H1 (cell line): Measurements from ENCODE around the gene TRABD2B. TPM values are rescaled to one million over a fixed set of nuclear protein-coding genes. Genes with fewer than 3 reads are reported as not detected.
A peak's percentile ranks its signal among the peaks of the same experiment; 100 is the strongest.

Experiments used
- CTCF ChIA-PET: fragments of 300-600 bp; sonication (Branson Sonifier 250); formaldehyde crosslinking; loops from one replicate; lab custom pipeline; 2021; ENCODE audit not compliant: partially characterized antibody; lab: Charles Lee
- POLR2A ChIA-PET: fragments of 300-600 bp; sonication (Branson Sonifier 250); formaldehyde crosslinking; loops from one replicate; lab custom pipeline; 2021; ENCODE audit warnings: inconsistent platforms; ENCODE audit not compliant: partially characterized antibody; lab: Charles Lee
- DNase-seq, 2 experiments: peaks; one replicate each; pipeline versions ENCODE4 v3.0.0 to v3.0.0-alpha.2; 2010 to 2022; ENCODE audit warnings: low spot score in 2 of 2, low read depth in 1 of 2, mixed read lengths in 1 of 2
- FAIRE-seq: peaks from 2 replicates; lab custom pipeline; 2011; peaks lifted over from hg19 to GRCh38; lab: Jason Lieb, UNC
- H2AFZ ChIP-seq: 2 replicates; pipeline ENCODE4 v1.8.1; 2012; ENCODE audit warnings: low read length, inconsistent platforms
- H2AK5ac ChIP-seq: 2 replicates; pipeline ENCODE4 v1.6.1; 2013; ENCODE audit warnings: low read depth, low read length
- H2BK120ac ChIP-seq: replicated peaks from 2 replicates; pipeline ENCODE3; 2013; ENCODE audit warnings: low read depth, low read length, inconsistent platforms
- H2BK12ac ChIP-seq: 2 replicates; pipeline ENCODE4 v1.6.1; 2013; ENCODE audit warnings: low read depth, low read length
- H2BK15ac ChIP-seq: 2 replicates; pipeline ENCODE4 v1.6.1; 2013; ENCODE audit warnings: low read length
- H2BK20ac ChIP-seq: 2 replicates; pipeline ENCODE4 v1.6.1; 2013; ENCODE audit warnings: low read length
- H2BK5ac ChIP-seq: 2 replicates; pipeline ENCODE4 v1.6.1; 2013; ENCODE audit warnings: low read depth, low read length
- H3K14ac ChIP-seq: 2 replicates; pipeline ENCODE4 v1.6.1; 2013; ENCODE audit warnings: inconsistent platforms; ENCODE audit not compliant: insufficient read length
- H3K18ac ChIP-seq: 2 replicates; pipeline ENCODE4 v1.6.1; 2013; ENCODE audit warnings: low read length; ENCODE audit errors: extremely low read depth
- H3K23ac ChIP-seq: 2 replicates; pipeline ENCODE4 v1.6.1; 2013; ENCODE audit warnings: inconsistent platforms; ENCODE audit not compliant: insufficient read length
- H3K23me2 ChIP-seq: 2 replicates; pipeline ENCODE4 v1.6.1; 2013; ENCODE audit warnings: low read depth, low read length
- H3K27ac ChIP-seq: 2 replicates; pipeline ENCODE4 v1.6.1; 2011; ENCODE audit warnings: low read depth, low read length, inconsistent platforms
- H3K27me3 ChIP-seq, 4 experiments: replicated peaks in 1 of 4; 1 replicate in 1 of 4; 2 replicates in 3 of 4; pipeline versions ENCODE4 v1.6.1 to v1.8.1; 2011 to 2013; ENCODE audit warnings: low read length in 3 of 4, mild to moderate bottlenecking in 3 of 4, inconsistent platforms in 2 of 4, mixed read lengths in 2 of 4, moderate library complexity in 1 of 4; ENCODE audit not compliant: control insufficient read depth in 3 of 4, insufficient read depth in 3 of 4; ENCODE audit errors: extremely low read depth in 1 of 4
- H3K36me3 ChIP-seq, 4 experiments: 2 replicates each; pipeline versions ENCODE4 v1.6.1 to v1.8.1; 2011 to 2013; ENCODE audit warnings: mild to moderate bottlenecking in 4 of 4, low read length in 3 of 4, moderate library complexity in 2 of 4, control low read depth in 1 of 4, inconsistent platforms in 1 of 4; ENCODE audit not compliant: insufficient read depth in 4 of 4, control insufficient read depth in 2 of 4
- H3K4ac ChIP-seq: replicated peaks from 2 replicates; pipeline ENCODE3; 2013; ENCODE audit warnings: low read length, low read depth, mixed read lengths, inconsistent platforms; ENCODE audit not compliant: insufficient read length
- H3K4me1 ChIP-seq, 4 experiments: replicated peaks in 1 of 4; 1 replicate in 1 of 4; 2 replicates in 3 of 4; pipeline versions ENCODE4 v1.6.1 to v1.8.1; 2011 to 2013; ENCODE audit warnings: low read length in 3 of 4, inconsistent platforms in 2 of 4, mixed read lengths in 1 of 4; ENCODE audit not compliant: insufficient read depth in 4 of 4, control insufficient read depth in 3 of 4
- H3K4me2 ChIP-seq, 2 experiments: 2 replicates each; pipeline versions ENCODE4 v1.6.1 to v1.8.1; 2011 to 2013; ENCODE audit warnings: low read depth in 2 of 2, low read length in 2 of 2, control low read depth in 1 of 2, inconsistent platforms in 1 of 2, mild to moderate bottlenecking in 1 of 2; ENCODE audit not compliant: insufficient read depth in 1 of 2
- H3K4me3 ChIP-seq, 4 experiments: fragments of 200-600, 300-600 bp in 1 of 4; sonication (generic), shearing (Covaris generic), sonication (Bioruptor Twin) in 1 of 4; 2 replicates each; pipeline versions ENCODE4 v1.5.1 to v1.8.1; 2011 to 2016; ENCODE audit warnings: low read length in 4 of 4, low read depth in 3 of 4, control low read depth in 2 of 4, inconsistent platforms in 2 of 4, mild to moderate bottlenecking in 2 of 4, mixed read lengths in 1 of 4, moderate library complexity in 1 of 4; ENCODE audit not compliant: insufficient read depth in 2 of 4; ENCODE audit errors: extremely low read depth in 1 of 4
- H3K56ac ChIP-seq: replicated peaks from 2 replicates; pipeline ENCODE3; 2013; ENCODE audit warnings: low read depth, mild to moderate bottlenecking, mixed read lengths, low read length, inconsistent platforms; ENCODE audit not compliant: insufficient read length
- H3K79me1 ChIP-seq: 2 replicates; pipeline ENCODE4 v1.6.1; 2013; ENCODE audit warnings: low read depth, low read length, control low read depth
- H3K79me2 ChIP-seq, 2 experiments: 2 replicates each; pipeline versions ENCODE4 v1.6.1 to v1.8.1; 2012 to 2013; ENCODE audit warnings: low read length in 2 of 2, mild to moderate bottlenecking in 2 of 2, inconsistent platforms in 1 of 2; ENCODE audit not compliant: insufficient read depth in 2 of 2, control insufficient read depth in 1 of 2
- H3K9ac ChIP-seq, 4 experiments: replicated peaks in 1 of 4; 1 replicate in 1 of 4; 2 replicates in 3 of 4; pipeline versions ENCODE4 v1.6.1 to v1.8.1; 2011 to 2013; ENCODE audit warnings: low read depth in 3 of 4, low read length in 3 of 4, control low read depth in 2 of 4, mild to moderate bottlenecking in 2 of 4, moderate library complexity in 2 of 4, inconsistent platforms in 1 of 4; ENCODE audit errors: extremely low read depth in 1 of 4
- H3K9me3 ChIP-seq, 2 experiments: 2 replicates each; pipeline versions ENCODE4 v1.6.1 to v1.8.1; 2012 to 2013; ENCODE audit warnings: mild to moderate bottlenecking in 2 of 2, moderate library complexity in 2 of 2, control low read depth in 1 of 2, inconsistent platforms in 1 of 2, low read depth in 1 of 2, low read length in 1 of 2, mixed read lengths in 1 of 2; ENCODE audit not compliant: insufficient read depth in 2 of 2
- H4K20me1 ChIP-seq, 2 experiments: replicated peaks in 1 of 2; 2 replicates each; pipeline versions ENCODE3 to v1.8.1; 2011 to 2013; ENCODE audit warnings: inconsistent platforms in 2 of 2, low read length in 2 of 2, mild to moderate bottlenecking in 1 of 2; ENCODE audit not compliant: insufficient read depth in 2 of 2, control insufficient read depth in 1 of 2
- H4K5ac ChIP-seq: 2 replicates; pipeline ENCODE4 v1.6.1; 2013; ENCODE audit warnings: low read length, low read depth, mixed read lengths, inconsistent platforms; ENCODE audit not compliant: insufficient read length
- H4K8ac ChIP-seq: 2 replicates; pipeline ENCODE4 v1.8.0; 2013; ENCODE audit warnings: mild to moderate bottlenecking, moderate library complexity, low read length, inconsistent platforms; ENCODE audit not compliant: insufficient read depth; ENCODE audit errors: extremely low read depth
- H4K91ac ChIP-seq: replicated peaks from 2 replicates; pipeline ENCODE3; 2013; ENCODE audit warnings: low read length, mixed read lengths, inconsistent platforms; ENCODE audit not compliant: insufficient read length
- BCL11A ChIP-seq, 2 experiments: IDR thresholded peaks; one replicate each; pipeline ENCODE4 v1.6.1; 2011; ENCODE audit warnings: low read depth in 2 of 2, low read length in 2 of 2, mild to moderate bottlenecking in 2 of 2
- BRCA1 ChIP-seq: IDR thresholded peaks from 2 replicates; pipeline ENCODE4 v1.6.1; 2012; ENCODE audit warnings: low read depth, low read length, improper control_type of control experiment
- CREB1 ChIP-seq: IDR thresholded peaks from 2 replicates; pipeline ENCODE4 v1.6.1; 2012; ENCODE audit warnings: inconsistent platforms
- CTBP2 ChIP-seq: IDR thresholded peaks from 2 replicates; pipeline ENCODE4 v1.7.0; 2011; ENCODE audit warnings: borderline replicate concordance, mild to moderate bottlenecking, moderate library complexity, mixed read lengths, low read length; ENCODE audit not compliant: insufficient read depth, insufficient read length
- GABPA ChIP-seq: IDR thresholded peaks from 2 replicates; pipeline ENCODE4 v1.6.1; 2011; ENCODE audit warnings: mild to moderate bottlenecking, low read length, moderate library complexity, borderline replicate concordance; ENCODE audit not compliant: insufficient read depth
- KDM1A ChIP-seq: fragments of 200-600, 300-600 bp; sonication (generic); IDR thresholded peaks from 2 replicates; pipeline ENCODE4 v1.7.1; 2016; ENCODE audit warnings: mild to moderate bottlenecking, low read length, borderline replicate concordance
- KDM4A ChIP-seq: IDR thresholded peaks from one replicate; pipeline ENCODE4 v1.7.1; 2012; ENCODE audit warnings: low read depth, mild to moderate bottlenecking, moderate library complexity, low read length, inconsistent platforms; ENCODE audit not compliant: severe bottlenecking
- MAFK ChIP-seq: IDR thresholded peaks from 2 replicates; pipeline ENCODE4 v1.6.1; 2012; ENCODE audit warnings: low read depth, mild to moderate bottlenecking, improper control_type of control experiment, low read length
- NANOG ChIP-seq: IDR thresholded peaks from 2 replicates; pipeline ENCODE4 v1.6.1; 2011; ENCODE audit warnings: low read length, low read depth, mild to moderate bottlenecking, inconsistent platforms; ENCODE audit not compliant: insufficient read depth, poor library complexity, severe bottlenecking
- RAD21 ChIP-seq, 2 experiments: IDR thresholded peaks in 1 of 2; conservative IDR thresholded peaks in 1 of 2; 2 replicates each; pipeline ENCODE4 v1.6.1; 2011; ENCODE audit warnings: low read depth in 2 of 2, low read length in 2 of 2, improper control_type of control experiment in 1 of 2, inconsistent platforms in 1 of 2, mild to moderate bottlenecking in 1 of 2, moderate library complexity in 1 of 2
- RFX5 ChIP-seq: IDR thresholded peaks from 2 replicates; pipeline ENCODE4 v1.6.1; 2011; ENCODE audit warnings: low read depth, low read length, improper control_type of control experiment, borderline replicate concordance
- RXRA ChIP-seq: IDR thresholded peaks from 2 replicates; pipeline ENCODE4 v1.6.1; 2011; ENCODE audit warnings: low read depth, mild to moderate bottlenecking, low read length, moderate library complexity; ENCODE audit not compliant: insufficient read depth
- WGBS, 2 experiments: shearing (Covaris generic) in 1 of 2; methylation state at CpG; one replicate each; pipeline versions ENCODE4 v1.1.6 to v1.1.7; 2013 to 2015; ENCODE audit warnings: low lambda C conversion rate in 2 of 2, mixed read lengths in 2 of 2, inconsistent platforms in 1 of 2, low coverage in 1 of 2, missing lambda C conversion rate in 1 of 2; ENCODE audit not compliant: insufficient replicate concordance in 2 of 2, insufficient coverage in 1 of 2, insufficient read length in 1 of 2; ENCODE audit errors: extremely low coverage in 1 of 2, missing lambda C conversion rate in 1 of 2; 5-methylcytosine and 5-hydroxymethylcytosine counted together
- polyA plus RNA-seq, 7 experiments: library from polyadenylated mRNA; depleted of rRNA in 3 of 7; stranded (reverse) in 5 of 7; unstranded in 2 of 7; fragments of >200 nt in 5 of 7; fragments of 200-250 nt in 2 of 7; gene quantifications; 1 replicate in 5 of 7; 2 replicates in 1 of 7; 4 replicates in 1 of 7; pipeline versions ENCODE4 v1.2.1 to v1.2.3, GENCODE V29; 2011 to 2013; ENCODE audit warnings: missing spikeins in 2 of 7, mixed read lengths in 2 of 7
- total RNA-seq: library from RNA; stranded (reverse); fragmentation: NEBNext Ultra II Directional; extraction: Animal tissue kit (Norgen Biotek cat#: 25700); gene quantifications from 2 replicates; pipeline ENCODE4 v1.2.1, GENCODE V29; 2021

TRABD2B gene
- total and polyA plus RNA-seq, 2 of the 8 experiments (the other 6 are each of a cell fraction or from before 2014, with no cell fraction given), result 0.95 to 3.4 TPM

DNA sequence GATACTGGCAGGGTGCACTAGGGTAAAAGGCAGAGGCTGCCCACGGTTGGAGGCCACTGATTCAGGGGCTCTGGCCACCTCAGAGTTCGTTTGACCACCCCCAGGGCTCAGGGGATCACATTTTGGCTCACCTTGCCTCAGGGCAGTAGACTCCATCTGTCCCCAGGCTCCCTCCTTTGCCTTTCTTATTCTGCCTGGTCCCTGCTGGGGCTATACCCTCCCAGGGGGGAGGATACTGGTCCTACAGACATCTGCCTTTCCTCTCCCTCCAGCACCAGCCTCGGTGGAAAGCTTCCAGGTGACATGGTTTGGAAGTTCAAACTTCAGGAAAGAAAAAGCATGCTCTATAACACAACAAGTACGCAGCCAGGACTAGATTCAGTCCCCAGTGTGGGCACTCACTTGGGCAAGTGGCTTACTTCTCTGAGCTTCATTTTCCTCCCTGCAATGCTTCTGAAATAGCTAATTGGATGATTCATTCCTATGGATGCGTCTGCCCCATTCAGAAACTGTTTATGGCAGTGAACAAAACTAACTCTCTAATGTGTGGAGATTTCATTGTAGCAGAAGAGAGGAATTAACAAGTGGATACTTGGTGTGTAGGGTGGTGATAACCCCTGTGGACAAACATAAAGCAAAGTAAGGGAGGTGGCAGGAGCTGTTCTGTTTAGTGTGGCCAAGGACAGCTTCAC lies 154.8 kb downstream of the TRABD2B start:
- Histone ChIP-seq H3K79me2 (no peaks in the 10 kb centered on the region), H2BK5ac (no peak overlapping the region), H3K23me2 (no peaks in the 10 kb centered on the region), H4K5ac (no peak overlapping the region), H3K9me3 (no peaks in the 10 kb centered on the region), H2AK5ac (no peak overlapping the region; the same call in 1 of the 2 replicates), H2BK15ac (no peak overlapping the region), H3K27ac (no peak overlapping the region), H3K18ac (0 out of 2 replicates have a peak overlapping the region, but pooled peaks have one; percentile 19), H3K56ac (no peak overlapping the region), H2BK120ac (no peak overlapping the region), H3K27me3 (no peaks in the 10 kb centered on the region), H3K4me2 (peak overlapping the region; percentile 13 to 34; a peak in 3 of 4 replicates), H3K4me3 (no peak overlapping the region; a peak in 1 of 8 replicates), H3K79me1 (no peaks in the 10 kb centered on the region), H3K4me1 (peaks cover 6 to 26% (median 11%) of the 10 kb centered on the region in 4 experiments), H4K91ac (no peak overlapping the region), H3K9ac (no peak overlapping the region), H3K4ac (no peak overlapping the region), H3K36me3 (no peaks in the 10 kb centered on the region), H4K8ac (no peak overlapping the region), H4K20me1 (no peaks in the 10 kb centered on the region), H3K23ac (no peak overlapping the region), H2AFZ (no peak overlapping the region), H3K14ac (no peak overlapping the region), H2BK20ac (0 out of 2 replicates have a peak overlapping the region, but pooled peaks have one; percentile 4), H2BK12ac (no peak overlapping the region; the same call in 1 of the 2 replicates)
- FAIRE-seq (no peak), DNase-seq (no peak)
- 48% methylated on average over 5 of the region's 5 CpGs; no CpG with 5 or more reads in 1 of the 2 experiments for WGBS, 2 experiments
- POLR2A ChIA-PET, result no interaction called here
- CTCF ChIA-PET, result interaction anchor here (0.6 to 1.8 kb wide), 10 partner anchors 8 to 87 kb away, joined by 3 to 5 read pairs (median 3); no protein-coding TSS in a partner anchor
- TF ChIP-seq BRCA1, result no peak
- TF ChIP-seq RAD21 (IDR thresholded peaks at IDR 0.05 in 1 of 2, conservative IDR thresholded peaks at IDR 0.05 in 1 of 2; ENCODE audit: low read depth in 2 of 2, low read length in 2 of 2), result no peak
- no peak for TF ChIP-seq CTBP2
- TF ChIP-seq KDM1A, result no peak
- TF ChIP-seq MAFK, result no peak
- no peak for TF ChIP-seq GABPA
- no peak for TF ChIP-seq BCL11A (IDR thresholded peaks at IDR 0.05; ENCODE audit: low read depth in 2 of 2, low read length in 2 of 2)
- TF ChIP-seq KDM4A, result no peak
- TF ChIP-seq RFX5, result no peak
- TF ChIP-seq RXRA, result no peak
- TF ChIP-seq NANOG, result no peak
- TF ChIP-seq CREB1, result no peak
